HG03378 (cell line): ENCODE data around the gene FBXL19.

ENCODE experiments used
- ATAC-seq: cut with Tn5 transposase; IDR thresholded peaks from one replicate; pipeline ENCODE4 v1.9.1; 2021; ENCODE audit warnings: mild to moderate bottlenecking, moderate library complexity; ENCODE audit not compliant: unreplicated experiment

The FBXL19 gene

GRCh38 chr16:30984669-30985400, 61.5 kb downstream of the FBXL19 start, which contains the start of gene HSD3B7:
TSS of gene HSD3B7 (plus strand) at chr16:30985207. CDS start at chr16:30985659, 452 bp downstream.
- no peak for ATAC-seq

DNA sequence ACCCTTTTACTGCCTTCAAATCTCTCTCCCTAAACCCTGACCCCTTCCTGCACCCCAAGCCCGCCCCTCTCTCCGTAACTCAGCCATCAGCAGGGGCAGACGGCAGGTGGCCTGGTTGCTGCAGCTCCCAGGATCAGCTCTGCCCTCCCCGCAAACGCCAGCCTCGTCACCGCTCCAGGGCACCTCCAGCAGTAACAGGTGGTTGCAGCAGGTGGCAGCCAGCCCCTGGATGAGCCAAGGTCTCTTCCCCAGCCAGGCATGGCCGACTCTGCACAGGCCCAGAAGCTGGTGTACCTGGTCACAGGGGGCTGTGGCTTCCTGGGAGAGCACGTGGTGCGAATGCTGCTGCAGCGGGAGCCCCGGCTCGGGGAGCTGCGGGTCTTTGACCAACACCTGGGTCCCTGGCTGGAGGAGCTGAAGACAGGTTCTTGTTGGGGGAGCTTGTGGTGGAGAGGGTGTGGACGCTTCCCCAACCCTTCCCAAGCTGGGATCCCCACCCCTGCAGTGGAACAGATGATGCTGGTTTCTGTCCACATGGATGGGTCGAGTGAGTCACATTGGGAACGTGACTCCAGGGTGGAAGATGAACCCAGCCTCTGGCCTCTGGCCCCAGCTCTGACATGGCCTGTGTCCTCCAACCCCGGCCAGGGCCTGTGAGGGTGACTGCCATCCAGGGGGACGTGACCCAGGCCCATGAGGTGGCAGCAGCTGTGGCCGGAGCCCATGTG, 62.2 kb downstream of the FBXL19 start:
- no peak for ATAC-seq

GRCh38 chr16:30986129-30986991, 63.0 kb downstream of the FBXL19 start:
- no peak for ATAC-seq

DNA sequence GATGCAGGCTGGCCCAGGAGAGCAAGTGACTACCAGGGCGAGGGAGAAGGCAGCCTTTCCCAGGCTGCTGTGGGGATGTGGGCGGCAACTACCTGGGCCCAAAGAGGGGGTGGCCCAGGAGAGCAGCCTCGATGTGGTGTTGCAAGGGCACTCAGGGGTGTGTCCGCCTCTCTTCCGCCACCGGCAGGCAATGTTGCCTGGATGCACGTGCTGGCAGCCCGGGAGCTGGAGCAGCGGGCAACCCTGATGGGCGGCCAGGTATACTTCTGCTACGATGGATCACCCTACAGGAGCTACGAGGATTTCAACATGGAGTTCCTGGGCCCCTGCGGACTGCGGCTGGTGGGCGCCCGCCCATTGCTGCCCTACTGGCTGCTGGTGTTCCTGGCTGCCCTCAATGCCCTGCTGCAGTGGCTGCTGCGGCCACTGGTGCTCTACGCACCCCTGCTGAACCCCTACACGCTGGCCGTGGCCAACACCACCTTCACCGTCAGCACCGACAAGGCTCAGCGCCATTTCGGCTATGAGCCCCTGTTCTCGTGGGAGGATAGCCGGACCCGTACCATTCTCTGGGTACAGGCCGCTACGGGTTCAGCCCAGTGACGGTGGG, 64.3 kb downstream of the FBXL19 start:
- ATAC-seq = no peak

GRCh38 chr16:30989469-30990047, 66.2 kb downstream of the FBXL19 start:
- ATAC-seq = no peak

DNA sequence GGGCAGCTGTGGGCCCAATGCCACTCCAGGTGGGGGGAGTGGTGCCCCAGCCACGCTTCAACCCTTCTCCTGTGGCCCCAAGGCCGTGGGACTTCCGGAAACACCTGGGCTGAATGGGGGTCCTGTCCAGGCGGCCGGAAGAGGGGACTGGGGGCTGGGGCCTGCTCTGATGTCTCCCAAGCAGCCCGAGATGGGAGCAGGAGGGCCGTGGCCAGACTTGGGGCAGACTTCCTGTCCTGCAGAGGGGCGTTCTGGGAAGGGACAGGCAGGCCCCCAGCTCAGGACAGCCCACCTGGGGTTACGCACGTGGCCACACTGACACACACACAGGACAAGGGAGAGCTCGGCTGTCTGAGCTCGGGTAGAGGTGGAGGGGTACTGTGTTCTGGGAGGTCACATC, 66.7 kb downstream of the FBXL19 start:
- no peak for ATAC-seq

DNA sequence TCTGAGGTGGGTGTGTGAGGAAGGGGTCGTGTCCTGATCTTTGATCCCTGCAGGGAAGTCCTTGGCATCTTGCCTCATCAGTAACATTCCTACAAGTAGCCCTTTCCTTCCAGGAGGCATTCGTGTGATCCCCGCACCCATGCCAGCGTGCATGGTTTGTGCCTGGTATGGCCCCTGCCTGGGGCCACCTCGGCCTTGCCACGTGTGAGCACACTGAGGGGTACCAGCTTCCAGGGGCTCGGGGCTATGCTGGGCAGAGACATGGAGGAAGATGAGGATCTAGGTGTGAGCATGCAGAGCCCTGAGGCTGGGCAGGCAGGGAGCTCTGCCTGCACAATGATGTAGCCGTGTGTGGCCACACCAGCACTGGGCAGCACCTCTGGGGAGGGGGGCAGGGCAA, 67.7 kb downstream of the FBXL19 start:
- no peak for ATAC-seq

DNA sequence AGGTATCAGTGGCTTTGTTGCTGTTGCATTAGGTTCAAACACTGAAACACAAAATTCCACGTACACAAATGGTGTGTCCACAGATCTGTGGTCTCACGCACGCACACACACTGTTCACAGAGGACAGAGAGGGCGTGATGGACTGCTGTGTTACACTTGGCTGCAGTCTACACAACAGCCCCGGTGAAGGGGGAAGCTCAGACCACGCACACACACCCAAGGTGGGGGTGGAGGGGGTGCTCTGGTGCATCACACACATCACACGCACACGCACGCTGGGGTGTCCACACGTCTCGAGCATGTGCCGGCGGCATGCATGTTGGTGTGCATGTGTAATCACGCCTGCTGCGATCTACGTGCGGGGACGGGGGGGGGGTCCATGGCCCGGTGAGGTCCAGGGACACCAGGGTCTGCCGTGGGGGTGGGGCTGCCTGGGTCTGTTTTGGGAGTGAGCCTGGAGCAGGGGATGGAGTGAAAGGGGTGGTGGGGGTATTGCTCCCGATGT, 69.0 kb downstream of the FBXL19 start:
- ATAC-seq = no peak

DNA sequence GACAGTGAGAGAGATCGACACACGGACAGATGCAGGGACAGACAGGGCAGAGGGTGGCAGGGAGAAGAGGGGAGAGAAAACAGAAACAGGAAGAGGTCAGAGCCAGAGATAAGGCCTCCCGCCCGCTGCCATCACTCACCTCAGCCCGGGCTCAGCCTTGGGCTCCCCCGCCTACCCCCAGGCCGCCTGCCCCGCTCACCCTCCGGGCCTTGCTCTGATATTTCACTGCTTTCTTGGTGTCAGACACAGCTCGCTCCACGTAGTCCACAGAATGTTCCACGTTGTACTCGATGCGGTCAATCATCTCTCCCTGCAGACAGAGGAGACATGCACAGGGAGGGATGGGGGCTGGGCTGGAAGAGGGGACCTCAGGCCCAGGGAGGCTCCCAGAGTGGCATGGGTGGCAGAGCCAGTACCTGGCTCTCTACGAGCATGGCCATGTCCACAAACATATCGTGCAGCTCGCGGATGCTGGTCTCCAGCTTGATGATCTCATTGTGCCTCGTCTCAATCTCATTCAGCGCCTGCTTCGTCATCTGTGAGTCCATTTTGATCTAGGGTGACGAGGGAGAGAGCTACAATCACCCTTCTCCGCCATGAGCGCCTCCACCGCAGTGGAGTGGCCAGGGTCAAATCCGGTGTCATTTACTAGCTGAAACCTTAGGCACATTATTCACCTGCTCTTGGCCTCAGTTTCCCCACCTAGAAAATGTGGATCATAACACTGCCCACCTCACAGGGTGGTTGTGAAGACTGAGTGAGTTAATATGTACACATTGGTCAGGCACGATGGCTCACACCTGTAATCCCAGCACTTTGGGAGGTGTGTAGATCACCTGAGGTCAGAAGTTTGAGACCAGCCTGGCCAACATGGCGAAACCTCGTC, 69.8 kb downstream of the FBXL19 start:
- no peak for ATAC-seq

DNA sequence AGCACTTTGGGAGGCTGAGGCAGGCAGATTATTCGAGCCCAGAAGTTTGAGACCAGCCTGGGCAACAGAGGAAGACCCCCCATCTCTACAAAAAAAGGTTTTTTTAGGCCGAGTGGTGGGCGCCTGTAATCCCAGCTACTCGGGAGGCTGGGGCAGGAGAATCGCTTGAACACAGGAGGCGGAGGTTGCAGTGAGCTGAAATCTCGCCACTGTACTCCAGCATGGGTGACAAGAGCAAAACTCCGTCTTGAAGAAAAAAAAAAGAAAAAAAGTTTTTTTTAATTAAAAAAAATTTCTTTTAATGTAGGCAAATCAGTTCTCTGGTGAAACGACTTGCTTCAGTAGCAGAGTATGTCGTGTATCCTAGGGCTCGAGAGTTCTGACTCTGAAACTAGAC, 72.6 kb downstream of the FBXL19 start:
- no peak for ATAC-seq

DNA sequence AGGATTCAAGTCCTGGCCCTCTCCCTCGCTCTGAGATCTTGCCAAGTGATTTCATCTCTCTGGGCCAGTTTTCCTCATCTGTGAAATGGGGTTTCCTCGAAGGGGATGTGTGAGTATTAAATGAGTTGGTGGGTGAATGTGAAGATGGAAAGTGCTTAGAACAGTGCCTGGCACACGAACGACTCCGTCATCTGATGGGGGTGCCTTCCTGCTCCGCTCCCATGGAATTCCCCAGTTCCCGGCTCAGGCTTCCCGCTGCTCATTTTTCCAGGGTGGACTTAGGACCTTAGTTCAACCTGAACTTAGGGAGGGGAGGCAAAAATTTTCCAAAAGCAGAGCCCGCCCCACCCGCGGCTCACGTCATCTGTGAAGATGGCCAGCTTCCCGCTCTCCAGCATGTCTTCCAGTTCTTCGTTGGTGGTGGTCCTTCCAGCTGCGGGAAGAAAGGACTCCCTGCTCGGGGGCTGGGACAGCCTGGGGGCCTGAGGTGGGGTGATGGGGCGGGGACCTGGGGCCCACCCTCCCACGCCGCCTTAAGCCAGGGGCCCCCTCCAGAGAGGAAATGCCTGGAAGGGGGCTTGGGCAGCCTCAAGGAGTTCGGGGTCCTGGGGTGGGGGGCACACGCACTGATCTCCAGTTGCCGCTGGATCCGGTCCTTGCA, 73.1 kb downstream of the FBXL19 start:
- no peak for ATAC-seq

DNA sequence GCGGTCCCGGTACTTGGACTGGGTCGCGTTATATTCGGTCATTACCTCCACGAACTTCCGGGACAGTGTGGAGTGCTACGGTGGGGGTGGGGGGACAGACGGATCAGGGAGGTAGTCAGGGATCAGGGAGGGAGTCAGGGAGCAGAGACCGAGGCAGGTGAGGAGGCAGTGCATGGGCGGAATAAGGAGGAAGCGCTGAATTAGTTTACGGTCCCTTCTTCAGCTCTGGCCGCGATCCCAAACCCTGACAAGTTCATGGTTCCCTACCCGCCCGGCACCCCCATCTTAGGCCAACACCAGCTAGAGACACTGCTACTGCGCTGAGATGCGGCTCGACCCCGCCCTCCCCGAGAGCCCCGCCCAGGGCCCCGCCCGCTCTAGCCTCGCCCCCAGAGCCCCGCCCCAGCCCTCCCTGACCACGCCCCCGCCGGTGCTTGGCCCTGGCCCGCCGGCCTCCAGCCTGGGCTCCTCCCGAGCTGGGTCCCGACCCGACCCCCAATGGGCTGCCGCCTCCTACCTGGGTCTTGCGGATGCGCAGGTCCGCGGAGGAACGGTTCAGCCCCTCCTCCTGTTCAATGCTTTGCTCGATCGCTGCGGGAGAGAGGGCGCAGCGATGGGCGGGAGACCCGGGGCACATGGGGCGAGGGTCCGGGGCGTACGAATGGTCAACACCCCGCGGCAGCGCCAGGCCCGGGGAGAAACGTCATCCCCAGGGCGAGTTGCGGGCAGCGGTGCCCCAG, 73.8 kb downstream of the FBXL19 start:
- ATAC-seq = no peak

DNA sequence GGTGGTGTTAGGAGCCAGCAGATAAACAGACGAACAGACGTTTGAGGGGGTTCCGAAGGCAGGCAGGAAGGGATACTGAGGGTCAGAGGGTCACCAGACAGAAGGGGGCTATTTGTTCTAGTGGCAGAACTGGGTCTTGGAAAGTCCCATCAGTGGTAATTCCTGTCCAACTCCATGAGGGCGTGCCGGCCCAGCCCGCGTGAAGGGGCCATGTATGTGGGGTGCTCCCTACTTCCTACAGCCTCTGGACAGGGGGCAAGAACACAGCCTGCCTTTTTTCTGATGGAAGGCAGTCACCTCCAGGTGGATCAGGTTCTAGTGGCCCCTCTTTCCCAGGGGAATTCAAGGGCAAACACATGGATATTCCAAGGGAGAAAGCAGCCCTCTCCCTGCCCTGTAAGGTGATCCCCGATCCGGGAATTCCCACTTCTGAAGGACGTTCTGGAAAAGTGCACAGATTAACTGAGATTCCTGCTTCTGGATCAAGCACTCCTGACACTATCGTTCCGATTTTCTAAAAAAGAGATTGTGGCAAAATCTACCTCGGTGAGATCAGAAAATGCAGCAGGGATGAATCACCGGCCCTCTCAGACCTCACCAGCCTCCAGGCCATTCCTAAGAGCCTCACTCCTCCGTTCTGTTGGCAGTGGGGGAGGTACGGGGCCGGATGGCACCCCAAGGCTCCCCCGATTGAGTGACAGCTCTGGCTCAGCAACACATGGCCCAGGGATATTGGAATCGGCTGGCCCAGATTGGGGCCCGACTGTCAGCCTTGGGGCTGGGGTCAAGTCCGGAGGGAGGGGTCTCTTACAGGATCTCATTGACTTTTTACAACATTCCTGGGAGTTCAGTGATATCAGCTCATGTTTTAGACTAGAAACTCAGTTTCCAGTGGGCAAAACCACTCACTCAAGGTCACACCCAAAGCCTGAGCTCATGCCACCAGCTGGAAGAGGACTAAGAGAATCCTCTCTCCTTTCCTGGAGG, 74.6 kb downstream of the FBXL19 start:
- ATAC-seq = no peak
